ENCODE measurements around the gene MEPCE.

GRCh38 chr7:100384628-100385294 lies 44.9 kb upstream of the MEPCE start:
- TF ChIP-seq CTCF (conservative IDR thresholded peaks at IDR 0.05; ENCODE audit: low read depth in 2 of 2) (no peak), POLR2AphosphoS5 (IDR thresholded peaks at IDR 0.05; ENCODE audit: low read depth) (no peak), CREB1 (CRISPR knock-in tag; IDR thresholded peaks at IDR 0.05; ENCODE audit: low read depth) (no peak), EZH2phosphoT487 (IDR thresholded peaks at IDR 0.05; ENCODE audit: unreplicated experiment) (no peak), JUNB (IDR thresholded peaks at IDR 0.05; ENCODE audit: unreplicated experiment) (no peak)

Data from GM23338 (cell line).